Caco-2 (cell line): Measurements from ENCODE around the gene MYLK3. TPM values are rescaled to one million over a fixed set of nuclear protein-coding genes. Genes with fewer than 3 reads are reported as not detected.

Experiments used
- BruUV-seq: library from RNA; stranded (reverse); fragments of 400-500 nt; replicated peaks from 2 replicates; lab custom pipeline; 2021; lab: Mats Ljungman, UMichigan
- CTCF ChIA-PET: fragments of 300-600 bp; sonication (Branson Sonifier 250); formaldehyde crosslinking; loops from one replicate; lab custom pipeline; 2022; ENCODE audit warnings: antibody characterized with exemption; lab: Charles Lee
- POLR2A ChIA-PET: fragments of 300-600 bp; sonication (Branson Sonifier 250); formaldehyde crosslinking; loops from one replicate; lab custom pipeline; 2022; ENCODE audit warnings: antibody characterized with exemption; lab: Charles Lee
- DNase-seq, 2 experiments: peaks; one replicate each; pipeline versions ENCODE4 v3.0.0 to v3.0.0-alpha.2; 2020 to 2022
- H3K27me3 ChIP-seq: replicated peaks from 2 replicates; pipeline ENCODE4 v1.6.0; 2011; ENCODE audit warnings: low read length; ENCODE audit not compliant: control insufficient read depth, insufficient read depth
- H3K36me3 ChIP-seq: 2 replicates; pipeline ENCODE4 v1.5.1; 2011; ENCODE audit warnings: low read length; ENCODE audit not compliant: control insufficient read depth, insufficient read depth
- H3K4me1 ChIP-seq: fragments of 250-450 bp; sonication (Bioruptor Pico); 2 replicates; pipeline ENCODE4 v1.5.1; 2020; ENCODE audit warnings: mild to moderate bottlenecking
- H3K4me3 ChIP-seq: 2 replicates; pipeline ENCODE4 v1.5.1; 2011; ENCODE audit warnings: low read depth, mild to moderate bottlenecking, control low read depth, low read length
- H3K9me3 ChIP-seq: fragments of 250-450 bp; sonication (Bioruptor Pico); 2 replicates; pipeline ENCODE4 v1.5.1; 2020; ENCODE audit warnings: mild to moderate bottlenecking, moderate library complexity
- H3K27ac Mint-ChIP-seq: one replicate; pipeline ENCODE4 v1.8.0; 2022; ENCODE audit warnings: mixed read lengths; ENCODE audit not compliant: unreplicated experiment
- H3K27me3 Mint-ChIP-seq: one replicate; pipeline ENCODE4 v1.8.0; 2022; ENCODE audit warnings: mixed read lengths; ENCODE audit not compliant: insufficient read depth, unreplicated experiment
- H3K36me3 Mint-ChIP-seq: one replicate; pipeline ENCODE4 v1.8.0; 2022; ENCODE audit warnings: mild to moderate bottlenecking, mixed read lengths; ENCODE audit not compliant: insufficient read depth, unreplicated experiment
- H3K4me1 Mint-ChIP-seq: one replicate; pipeline ENCODE4 v1.8.0; 2022; ENCODE audit warnings: low read depth, mixed read lengths; ENCODE audit not compliant: unreplicated experiment
- H3K4me3 Mint-ChIP-seq: one replicate; pipeline ENCODE4 v1.8.0; 2022; ENCODE audit warnings: mild to moderate bottlenecking, moderate library complexity, mixed read lengths; ENCODE audit not compliant: unreplicated experiment
- H3K9me3 Mint-ChIP-seq: one replicate; pipeline ENCODE4 v1.8.0; 2022; ENCODE audit warnings: mixed read lengths; ENCODE audit not compliant: unreplicated experiment
- intact Hi-C: fragments of 100-400 bp; cut with micrococcal nuclease; formaldehyde crosslinking; loops from one replicate; pipeline ENCODE4 v1.10.0; 2022; ENCODE audit not compliant: unreplicated experiment
- total RNA-seq: library from RNA; stranded (reverse); gene quantifications from 2 replicates; pipeline ENCODE4 v1.2.3, GENCODE V29; 2022
- TF ChIP-seq, protein P1 (sequence below), 2 experiments: fragments of 200-600 bp in 1 of 2; IDR thresholded peaks; 1 replicate in 1 of 2; 2 replicates in 1 of 2; pipeline versions ENCODE4 v1.5.1 to v1.8.0; 2011 to 2022; ENCODE audit warnings: antibody characterized with exemption in 1 of 2, control low read depth in 1 of 2, inconsistent platforms in 1 of 2, low read depth in 1 of 2, low read length in 1 of 2, mild to moderate bottlenecking in 1 of 2, moderate library complexity in 1 of 2; ENCODE audit not compliant: insufficient read depth in 1 of 2, severe bottlenecking in 1 of 2, unreplicated experiment in 1 of 2

The MYLK3 gene
- total RNA-seq, 1 experiment from 2014 or later: 1.2 TPM

DNA sequence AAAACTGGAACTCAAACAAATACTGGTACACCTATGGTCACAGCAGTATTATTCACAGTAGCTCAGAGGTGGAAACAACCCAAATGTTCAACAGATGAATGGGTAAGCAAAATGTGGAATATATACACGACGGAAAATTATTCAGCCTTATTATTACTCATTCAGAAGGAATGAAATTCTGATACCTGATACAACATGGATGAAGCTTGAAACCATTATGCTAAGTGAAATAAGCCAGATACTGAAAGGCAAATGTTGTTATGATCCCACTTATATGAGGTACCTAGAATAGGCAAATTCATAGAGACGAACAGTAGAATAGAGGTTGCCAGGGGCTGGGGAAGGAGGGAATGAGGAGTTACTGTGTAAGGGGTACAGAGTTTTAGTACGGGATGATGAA, 27.1 kb upstream of the MYLK3 start:
- intact Hi-C loops: no loop called here

DNA sequence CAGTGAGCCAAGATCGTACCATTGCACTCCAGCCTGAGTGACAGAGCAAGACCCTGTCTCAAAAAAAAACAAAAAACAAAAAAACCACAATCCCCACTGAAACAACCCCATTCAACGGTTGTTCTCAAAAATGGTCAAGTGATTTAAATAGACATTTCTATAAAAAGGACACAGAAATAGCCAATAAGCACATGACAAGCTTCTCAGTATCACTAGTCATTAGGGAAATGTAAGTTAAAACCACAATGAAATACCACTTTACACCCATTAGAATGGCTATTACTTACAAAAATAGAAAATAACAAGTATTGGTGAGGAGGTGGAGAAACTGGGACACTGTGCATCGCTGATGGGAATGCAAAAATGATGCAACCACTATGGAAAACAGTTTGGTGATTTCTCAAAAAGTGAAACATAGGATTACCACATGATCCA, 26.6 kb upstream of the MYLK3 start:
- TF ChIP-seq, protein P1, sequence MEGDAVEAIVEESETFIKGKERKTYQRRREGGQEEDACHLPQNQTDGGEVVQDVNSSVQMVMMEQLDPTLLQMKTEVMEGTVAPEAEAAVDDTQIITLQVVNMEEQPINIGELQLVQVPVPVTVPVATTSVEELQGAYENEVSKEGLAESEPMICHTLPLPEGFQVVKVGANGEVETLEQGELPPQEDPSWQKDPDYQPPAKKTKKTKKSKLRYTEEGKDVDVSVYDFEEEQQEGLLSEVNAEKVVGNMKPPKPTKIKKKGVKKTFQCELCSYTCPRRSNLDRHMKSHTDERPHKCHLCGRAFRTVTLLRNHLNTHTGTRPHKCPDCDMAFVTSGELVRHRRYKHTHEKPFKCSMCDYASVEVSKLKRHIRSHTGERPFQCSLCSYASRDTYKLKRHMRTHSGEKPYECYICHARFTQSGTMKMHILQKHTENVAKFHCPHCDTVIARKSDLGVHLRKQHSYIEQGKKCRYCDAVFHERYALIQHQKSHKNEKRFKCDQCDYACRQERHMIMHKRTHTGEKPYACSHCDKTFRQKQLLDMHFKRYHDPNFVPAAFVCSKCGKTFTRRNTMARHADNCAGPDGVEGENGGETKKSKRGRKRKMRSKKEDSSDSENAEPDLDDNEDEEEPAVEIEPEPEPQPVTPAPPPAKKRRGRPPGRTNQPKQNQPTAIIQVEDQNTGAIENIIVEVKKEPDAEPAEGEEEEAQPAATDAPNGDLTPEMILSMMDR (IDR thresholded peaks at IDR 0.05; ENCODE audit: insufficient read depth in 1 of 2, low read depth in 1 of 2, low read length in 1 of 2, severe bottlenecking in 1 of 2, unreplicated experiment in 1 of 2): no peak
- Mint-ChIP-seq H3K4me3 (no peak overlapping the region), H3K27ac (no peak overlapping the region), H3K27me3 (no peaks in the 10 kb centered on the region), H3K36me3 (no peaks in the 10 kb centered on the region), H3K4me1 (no peaks in the 10 kb centered on the region), H3K9me3 (peaks cover 11% of the 10 kb centered on the region)
- H3K4me3 ChIP-seq: no peak overlapping the region
- no peaks in the 10 kb centered on the region for H3K9me3 ChIP-seq
- ChIA-PET CTCF (no interaction called here), POLR2A (no interaction called here)
- no peaks in the 10 kb centered on the region for H3K27me3 ChIP-seq
- no peak for DNase-seq
- no peaks in the 10 kb centered on the region for H3K36me3 ChIP-seq
- no TSS peak for BruUV-seq
- intact Hi-C loops: no loop called here
- no peaks in the 10 kb centered on the region for H3K4me1 ChIP-seq

More for the DNA sequence above, 27.1 kb upstream of the MYLK3 start:
- no TSS peak for BruUV-seq
- H3K4me3 ChIP-seq: no peak overlapping the region
- Mint-ChIP-seq H3K4me3 (no peak overlapping the region), H3K36me3 (no peaks in the 10 kb centered on the region), H3K27me3 (no peaks in the 10 kb centered on the region), H3K9me3 (peaks cover 14% of the 10 kb centered on the region), H3K27ac (no peak overlapping the region), H3K4me1 (no peaks in the 10 kb centered on the region)
- no peaks in the 10 kb centered on the region for H3K4me1 ChIP-seq
- no peaks in the 10 kb centered on the region for H3K9me3 ChIP-seq
- ChIA-PET CTCF (no interaction called here), POLR2A (no interaction called here)
- DNase-seq: no peak
- no peaks in the 10 kb centered on the region for H3K27me3 ChIP-seq
- TF ChIP-seq, protein P1 (IDR thresholded peaks at IDR 0.05; ENCODE audit: insufficient read depth in 1 of 2, low read depth in 1 of 2, low read length in 1 of 2, severe bottlenecking in 1 of 2, unreplicated experiment in 1 of 2): no peak
- H3K36me3 ChIP-seq: no peaks in the 10 kb centered on the region

DNA sequence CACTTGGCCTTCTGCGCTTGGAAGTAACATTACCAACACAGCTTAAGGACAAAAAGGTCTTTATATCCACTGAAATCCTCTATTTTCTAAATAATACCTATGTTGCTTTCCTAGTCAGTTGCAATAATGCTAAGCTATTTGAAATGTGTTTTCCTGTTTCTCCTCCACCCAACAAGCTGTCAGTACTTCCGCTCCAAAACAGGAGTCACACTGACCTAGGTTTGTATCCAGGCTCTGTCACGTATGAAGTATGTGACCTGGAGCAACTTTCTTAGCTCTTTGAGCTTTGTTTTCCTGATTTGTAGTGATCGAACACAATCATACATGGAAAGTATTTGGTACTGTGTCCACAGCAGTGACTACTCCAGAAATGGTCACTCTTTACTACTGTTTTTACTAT, 24.3 kb upstream of the MYLK3 start:
- ChIA-PET POLR2A (no interaction called here), CTCF (no interaction called here)
- H3K27me3 Mint-ChIP-seq: no peaks in the 10 kb centered on the region
- no peak overlapping the region for H3K4me3 Mint-ChIP-seq
- intact Hi-C loops: no loop called here
- no peak overlapping the region for H3K27ac Mint-ChIP-seq
- Histone ChIP-seq H3K27me3 (no peaks in the 10 kb centered on the region), H3K4me3 (no peak overlapping the region), H3K9me3 (no peaks in the 10 kb centered on the region), H3K4me1 (no peaks in the 10 kb centered on the region), H3K36me3 (no peaks in the 10 kb centered on the region)
- H3K9me3 Mint-ChIP-seq: no peaks in the 10 kb centered on the region
- H3K36me3 Mint-ChIP-seq: no peaks in the 10 kb centered on the region
- DNase-seq: no peak
- no peaks in the 10 kb centered on the region for H3K4me1 Mint-ChIP-seq
- no TSS peak for BruUV-seq
- TF ChIP-seq, protein P1 (IDR thresholded peaks at IDR 0.05; ENCODE audit: insufficient read depth in 1 of 2, low read depth in 1 of 2, low read length in 1 of 2, severe bottlenecking in 1 of 2, unreplicated experiment in 1 of 2): no peak
